GM19452 (cell line): ENCODE measurements around the gene GPR153.

ENCODE experiments used
- ATAC-seq: cut with Tn5 transposase; IDR thresholded peaks from one replicate; pipeline ENCODE4 v1.9.1; 2021; ENCODE audit not compliant: unreplicated experiment

The GPR153 gene

GRCh38 chr1:6269720-6270400 lies 9.0 kb upstream of the GPR153 start:
- ATAC-seq, result no peak

GRCh38 chr1:6269296-6269695 lies 8.4 kb upstream of the GPR153 start:
- no peak for ATAC-seq

GRCh38 chr1:6268415-6268814 lies 7.5 kb upstream of the GPR153 start:
- no peak for ATAC-seq

GRCh38 chr1:6267686-6268322 lies 6.9 kb upstream of the GPR153 start:
- ATAC-seq, result no peak

- ATAC-seq, result no peak
These were observed 5.7 kb upstream of the GPR153 start for GRCh38 chr1:6266641-6267040.

GRCh38 chr1:6265151-6265550 lies 4.3 kb upstream of the GPR153 start:
- no peak for ATAC-seq

- ATAC-seq, result no peak
These were observed 2.8 kb upstream of the GPR153 start for GRCh38 chr1:6263716-6264115.

- no peak for ATAC-seq
These were observed 1.9 kb upstream of the GPR153 start for GRCh38 chr1:6262555-6263420.

GRCh38 chr1:6261615-6261995 lies 707 bp upstream of the GPR153 start:
- ATAC-seq, result no peak

- no peak for ATAC-seq
These were observed 414 bp downstream of the GPR153 start for GRCh38 chr1:6260433-6260934.

- ATAC-seq, result peak; percentile 60
These were observed 1.2 kb downstream of the GPR153 start for GRCh38 chr1:6259491-6260362.

- ATAC-seq, result no peak
These were observed 2.2 kb downstream of the GPR153 start for GRCh38 chr1:6258675-6259074.

- ATAC-seq, result no peak
These were observed 3.3 kb downstream of the GPR153 start for GRCh38 chr1:6257541-6258069.

- ATAC-seq, result no peak
These were observed 4.3 kb downstream of the GPR153 start for GRCh38 chr1:6256645-6257044.

- no peak for ATAC-seq
These were observed 6.2 kb downstream of the GPR153 start for GRCh38 chr1:6254691-6255090.

- no peak for ATAC-seq
These were observed 7.5 kb downstream of the GPR153 start for GRCh38 chr1:6253380-6253779.

GRCh38 chr1:6252374-6252710 lies 8.6 kb downstream of the GPR153 start:
- no peak for ATAC-seq

GRCh38 chr1:6251681-6252373 lies 9.1 kb downstream of the GPR153 start:
- ATAC-seq, result no peak

- no peak for ATAC-seq
These were observed 9.7 kb downstream of the GPR153 start for GRCh38 chr1:6251233-6251632.
